Measurements from ENCODE around the gene CLSTN2. TPM values are rescaled to one million over a fixed set of nuclear protein-coding genes. Genes with fewer than 3 reads are reported as not detected.

CLSTN2 gene
- polyA plus RNA-seq, 3 donors, result not detected

DNA sequence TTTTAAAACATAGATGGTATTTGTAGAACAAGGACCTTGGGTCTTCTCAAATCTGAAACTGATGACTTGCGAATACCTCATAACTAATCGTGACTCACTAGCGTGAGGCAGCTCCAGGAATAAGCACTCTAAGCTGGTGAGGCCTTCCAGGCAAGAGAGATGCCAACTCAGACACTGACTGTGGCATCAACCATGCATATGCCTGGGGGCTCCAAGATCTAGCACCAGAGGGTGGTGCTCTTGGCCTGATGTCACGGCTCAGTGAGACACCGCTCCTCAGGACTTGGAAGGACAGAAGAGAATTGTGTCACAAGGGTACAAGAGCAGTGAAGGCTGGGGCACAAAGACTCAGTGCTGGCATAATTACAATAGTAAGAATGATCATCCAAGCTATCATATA, 617.9 kb downstream of the CLSTN2 start:
- Histone ChIP-seq H3K4me3 (replicated peaks in 1 of 3; ENCODE audit: low read depth in 2 of 3, low read length in 3 of 3) (no peak overlapping the region), H3K4me2 (replicated peaks; ENCODE audit: extremely low read depth, low read length, poor library complexity, severe bottlenecking) (no peak overlapping the region), H3K27me3 (ENCODE audit: control insufficient read depth in 2 of 2, insufficient read depth in 2 of 2, low read length in 2 of 2) (no peaks in the 10 kb centered on the region), H3K9me3 (replicated peaks in 1 of 2; ENCODE audit: control insufficient read depth in 1 of 2, insufficient read depth in 1 of 2, low read length in 2 of 2) (no peaks in the 10 kb centered on the region), H4K20me1 (ENCODE audit: insufficient read depth, low read length) (no peaks in the 10 kb centered on the region), H3K4me1 (ENCODE audit: control insufficient read depth in 1 of 2, insufficient read depth in 2 of 2, low read length in 2 of 2) (no peaks in the 10 kb centered on the region), H2AFZ (ENCODE audit: insufficient read depth, low read depth, low read length, poor library complexity, severe bottlenecking) (no peak overlapping the region), H3K27ac (ENCODE audit: low read depth in 1 of 2, low read length in 2 of 2) (no peak overlapping the region), H3K9ac (ENCODE audit: insufficient read depth, low read length, poor library complexity, severe bottlenecking) (no peak overlapping the region), H3K79me2 (ENCODE audit: insufficient read depth, low read length) (no peaks in the 10 kb centered on the region), H3K36me3 (replicated peaks in 1 of 2; ENCODE audit: control insufficient read depth in 1 of 2, insufficient read depth in 2 of 2, low read length in 2 of 2) (no peaks in the 10 kb centered on the region)
- Mint-ChIP-seq H3K36me3 (no peaks in the 10 kb centered on the region), H3K27ac (no peak overlapping the region), H3K4me1 (no peaks in the 10 kb centered on the region), H3K27me3 (ENCODE audit: low read depth in 3 of 3) (peaks cover 0 to 4% (median 1%) of the 10 kb centered on the region in 3 donors), H3K4me3 (no peak overlapping the region), H3K9me3 (peaks cover 0 to 1% (median 0%) of the 10 kb centered on the region in 7 donors)
- intact Hi-C loops (cut with micrococcal nuclease), result no loop called here
- WGBS (ENCODE audit: insufficient coverage), result 96% methylated on average over 4 of the region's 5 CpGs
- TF ChIP-seq CTCF (IDR thresholded peaks at IDR 0.05), result no peak
- no peak for DNase-seq

DNA sequence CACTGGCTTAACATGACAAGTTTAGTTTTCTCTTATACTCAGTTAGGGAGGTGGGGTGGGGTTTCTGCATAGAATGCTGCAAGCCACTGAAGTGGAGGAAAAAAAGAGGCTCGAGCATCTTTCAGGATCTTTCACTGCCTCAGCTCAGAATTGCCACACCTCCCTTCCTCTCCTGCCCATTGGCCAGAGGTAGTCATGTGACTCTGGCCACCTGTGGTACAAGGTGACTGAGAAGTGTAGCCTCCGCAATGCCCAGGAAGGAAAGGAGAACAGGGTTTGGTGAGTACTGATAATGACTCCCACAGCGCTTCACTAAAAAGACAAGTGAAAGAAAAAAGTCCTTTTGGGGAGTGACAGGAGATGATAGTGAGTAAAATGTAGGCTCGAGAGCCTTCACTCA, 618.6 kb downstream of the CLSTN2 start:
- Mint-ChIP-seq H3K27me3 (ENCODE audit: low read depth in 3 of 3) (peaks cover 0 to 4% (median 0%) of the 10 kb centered on the region in 3 donors), H3K4me3 (no peak overlapping the region), H3K4me1 (no peaks in the 10 kb centered on the region), H3K9me3 (peaks cover 0 to 1% (median 0%) of the 10 kb centered on the region in 7 donors), H3K36me3 (no peaks in the 10 kb centered on the region), H3K27ac (no peak overlapping the region)
- H3K27ac ChIP-seq (ENCODE audit: low read depth in 1 of 2, low read length in 2 of 2), result no peak overlapping the region
- no peaks in the 10 kb centered on the region for H3K27me3 ChIP-seq (ENCODE audit: control insufficient read depth in 2 of 2, insufficient read depth in 2 of 2, low read length in 2 of 2)
- H3K4me2 ChIP-seq (replicated peaks; ENCODE audit: extremely low read depth, low read length, poor library complexity, severe bottlenecking), result no peak overlapping the region
- no peaks in the 10 kb centered on the region for H4K20me1 ChIP-seq (ENCODE audit: insufficient read depth, low read length)
- no peaks in the 10 kb centered on the region for H3K79me2 ChIP-seq (ENCODE audit: insufficient read depth, low read length)
- no peak overlapping the region for H2AFZ ChIP-seq (ENCODE audit: insufficient read depth, low read depth, low read length, poor library complexity, severe bottlenecking)
- H3K36me3 ChIP-seq (replicated peaks in 1 of 2; ENCODE audit: control insufficient read depth in 1 of 2, insufficient read depth in 2 of 2, low read length in 2 of 2), result no peaks in the 10 kb centered on the region
- 90% methylated on average over 3 of the region's 4 CpGs for WGBS (ENCODE audit: insufficient coverage)
- no peak for DNase-seq
- intact Hi-C loops (cut with micrococcal nuclease), result no loop called here
- no peak overlapping the region for H3K9ac ChIP-seq (ENCODE audit: insufficient read depth, low read length, poor library complexity, severe bottlenecking)
- H3K4me1 ChIP-seq (ENCODE audit: control insufficient read depth in 1 of 2, insufficient read depth in 2 of 2, low read length in 2 of 2), result no peaks in the 10 kb centered on the region
- TF ChIP-seq CTCF (IDR thresholded peaks at IDR 0.05), result no peak
- no peaks in the 10 kb centered on the region for H3K9me3 ChIP-seq (replicated peaks in 1 of 2; ENCODE audit: control insufficient read depth in 1 of 2, insufficient read depth in 1 of 2, low read length in 2 of 2)
- H3K4me3 ChIP-seq (replicated peaks in 1 of 3; ENCODE audit: low read depth in 2 of 3, low read length in 3 of 3), result no peak overlapping the region
